HG02798 (cell line): ENCODE data around the gene SART3.
"Not testable (repeated sequence)": the region's sequence is repeated elsewhere in the genome, so short reads cannot be mapped to it uniquely, and the experiment has no call there.

ENCODE experiments used
- ATAC-seq: cut with Tn5 transposase; IDR thresholded peaks from one replicate; pipeline ENCODE4 v1.9.1; 2021; ENCODE audit warnings: mild to moderate bottlenecking; ENCODE audit not compliant: unreplicated experiment, poor library complexity

SART3 gene

DNA sequence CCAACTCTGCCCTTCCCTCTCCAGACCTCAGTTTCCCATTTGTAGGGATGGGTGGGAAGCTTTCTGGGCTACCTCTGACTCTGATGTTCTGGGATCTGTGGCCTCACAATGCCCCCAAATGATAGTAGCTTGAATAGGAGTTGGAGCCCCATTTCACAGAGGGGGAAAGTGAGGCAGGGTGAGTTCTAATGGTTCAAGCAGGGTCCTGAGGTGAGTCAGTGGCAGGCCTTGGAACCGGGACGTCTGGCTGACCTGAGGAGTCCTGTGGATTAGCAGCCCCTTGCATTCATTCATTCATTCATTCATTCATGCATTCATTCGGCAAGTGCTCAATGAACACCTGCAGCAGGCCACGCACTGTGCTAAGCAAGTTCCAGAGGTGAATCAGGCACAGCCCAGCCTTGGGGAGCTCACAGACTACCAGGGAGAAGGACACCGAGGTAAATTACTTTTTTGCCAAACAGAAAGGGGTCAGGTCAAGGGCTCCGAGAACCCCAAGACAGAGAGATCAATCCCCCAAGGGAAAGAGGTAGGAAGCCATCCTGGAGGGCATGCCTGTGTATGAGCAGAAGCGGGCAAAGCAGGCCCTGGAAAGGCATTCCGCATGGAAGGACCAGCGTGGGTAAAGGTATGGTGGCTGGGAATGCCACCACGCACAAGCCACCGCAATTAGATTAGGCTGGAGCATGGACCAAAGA, 37.7 kb upstream of the SART3 start:
- ATAC-seq, result no peak

DNA sequence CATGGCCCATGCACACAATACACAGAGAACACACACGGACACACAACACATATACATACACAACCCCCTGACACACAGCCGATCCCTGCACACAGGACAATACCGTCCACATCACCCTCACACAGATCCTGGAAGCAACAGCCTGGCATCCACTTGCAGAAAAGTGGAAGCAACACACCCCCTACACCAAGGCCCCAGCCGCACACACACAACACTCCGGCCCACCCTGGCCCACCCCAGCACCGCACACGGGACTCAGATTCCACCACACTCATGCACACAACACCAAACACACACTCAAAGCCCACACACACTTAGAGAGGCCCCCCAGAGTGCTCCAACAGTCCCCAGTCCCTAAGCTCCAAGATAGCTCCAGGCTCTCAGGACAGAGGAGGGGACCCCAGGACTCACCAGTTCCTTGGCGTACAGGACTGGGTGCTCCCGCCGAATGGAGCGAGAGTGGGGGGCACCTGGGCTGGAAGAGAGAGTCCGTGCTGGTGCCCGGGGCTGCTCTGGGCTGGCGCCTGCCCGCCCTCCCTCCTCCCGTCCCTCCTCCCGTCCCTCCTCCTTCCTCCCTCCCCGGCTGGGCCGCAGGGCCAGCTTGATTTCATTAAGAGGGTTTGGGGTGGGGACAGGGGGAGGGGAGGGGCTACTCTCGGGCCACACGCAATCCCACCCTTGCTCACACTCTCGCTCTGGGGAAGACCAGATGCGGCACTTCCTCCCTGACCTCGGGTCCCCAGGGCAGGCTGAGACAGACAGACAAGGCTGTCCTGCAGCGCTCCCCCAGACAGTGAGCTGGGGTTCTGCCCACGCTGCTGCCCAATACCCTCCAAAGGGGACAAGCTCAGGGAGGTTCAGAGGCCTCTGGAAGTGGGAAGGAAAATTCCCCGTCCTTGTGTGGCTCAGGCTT, 36.8 kb upstream of the SART3 start, which contains the start of gene TMEM119:
Gene TMEM119 (minus strand): TSS at position 526 of the 913 bp plus-strand sequence. CDS start 5,701 bp downstream, outside the sequence.
- no peak for ATAC-seq

DNA sequence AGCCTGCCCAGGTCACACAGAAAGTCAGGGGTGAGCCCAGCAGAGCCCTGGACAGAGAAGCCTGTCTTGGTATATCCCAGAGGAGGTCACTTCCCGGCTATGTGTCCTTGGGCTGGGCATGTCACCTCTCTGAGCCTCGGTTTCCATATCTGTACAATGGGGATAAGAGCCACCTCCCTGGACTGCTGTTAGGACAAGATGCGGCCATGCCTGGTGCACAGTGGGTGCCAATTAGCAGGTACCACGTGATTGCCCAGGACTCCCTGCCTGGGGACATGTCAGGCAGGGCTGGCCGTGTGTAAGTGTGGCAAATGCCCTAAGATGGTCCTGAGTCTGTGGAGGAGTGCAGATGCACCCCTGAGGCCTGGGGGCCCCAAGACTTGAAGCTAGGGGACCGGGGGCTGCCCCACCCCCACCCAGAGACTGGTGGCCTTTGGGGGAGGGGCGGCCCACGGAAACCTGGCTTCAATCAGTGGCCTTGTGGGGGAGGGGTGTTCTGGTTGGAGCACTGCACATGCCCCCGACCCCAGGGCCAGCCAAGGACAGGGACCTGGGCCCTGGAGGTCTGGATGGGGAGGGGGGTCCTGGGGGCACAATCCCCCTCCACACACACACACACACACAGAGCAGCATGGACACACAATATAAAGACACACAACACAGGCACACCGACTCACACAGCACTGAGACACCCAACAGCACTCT, 36.0 kb upstream of the SART3 start:
- ATAC-seq, result no peak

- no peak for ATAC-seq
These were observed 35.0 kb upstream of the SART3 start for GRCh38 chr12:108595711-108596647.

- no peak for ATAC-seq
These were observed 34.2 kb upstream of the SART3 start for GRCh38 chr12:108594960-108595710.

- no peak for ATAC-seq
These were observed 33.4 kb upstream of the SART3 start for GRCh38 chr12:108594323-108594903.

DNA sequence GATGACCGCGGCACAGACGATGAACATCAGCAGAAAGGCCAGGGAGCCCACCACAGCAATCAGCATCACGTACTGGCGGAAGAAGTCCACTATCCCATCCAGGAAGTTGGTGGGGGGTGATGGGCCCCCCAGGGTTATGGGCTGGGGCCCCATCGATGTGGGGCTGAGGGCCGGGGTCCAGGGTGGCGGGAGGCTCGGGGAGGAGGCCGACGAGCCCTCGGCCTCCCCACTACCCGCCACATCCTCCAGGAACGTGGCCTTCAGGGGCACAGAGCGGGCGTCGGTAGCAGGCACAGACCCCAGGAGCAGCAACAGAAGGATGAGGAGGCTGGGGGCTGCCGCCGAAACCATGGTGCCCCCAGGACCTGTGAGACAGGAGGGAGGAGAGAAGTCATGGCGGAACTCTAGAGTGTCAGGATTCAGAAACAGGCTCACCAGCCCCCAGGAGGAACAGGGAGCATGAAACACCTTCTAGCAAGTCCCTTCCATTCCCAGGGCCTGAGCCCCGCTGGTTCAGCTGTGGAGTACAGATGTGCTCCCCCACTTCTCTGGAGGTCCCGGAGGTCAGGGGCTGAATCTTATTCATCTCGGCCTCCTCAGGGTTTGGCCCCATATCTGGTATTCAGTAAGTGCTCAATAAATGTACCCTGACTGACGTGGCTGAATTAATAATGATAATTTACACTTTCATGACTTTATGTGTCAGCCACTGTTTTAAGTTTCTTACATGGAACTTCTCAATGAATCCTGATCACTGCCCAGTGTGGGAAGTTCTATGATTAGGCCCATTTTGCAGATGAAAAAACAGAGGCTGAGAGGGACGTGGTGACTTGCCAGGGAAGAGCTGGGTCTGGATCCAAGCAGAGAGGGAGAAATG, 31.3 kb upstream of the SART3 start:
- no peak for ATAC-seq

DNA sequence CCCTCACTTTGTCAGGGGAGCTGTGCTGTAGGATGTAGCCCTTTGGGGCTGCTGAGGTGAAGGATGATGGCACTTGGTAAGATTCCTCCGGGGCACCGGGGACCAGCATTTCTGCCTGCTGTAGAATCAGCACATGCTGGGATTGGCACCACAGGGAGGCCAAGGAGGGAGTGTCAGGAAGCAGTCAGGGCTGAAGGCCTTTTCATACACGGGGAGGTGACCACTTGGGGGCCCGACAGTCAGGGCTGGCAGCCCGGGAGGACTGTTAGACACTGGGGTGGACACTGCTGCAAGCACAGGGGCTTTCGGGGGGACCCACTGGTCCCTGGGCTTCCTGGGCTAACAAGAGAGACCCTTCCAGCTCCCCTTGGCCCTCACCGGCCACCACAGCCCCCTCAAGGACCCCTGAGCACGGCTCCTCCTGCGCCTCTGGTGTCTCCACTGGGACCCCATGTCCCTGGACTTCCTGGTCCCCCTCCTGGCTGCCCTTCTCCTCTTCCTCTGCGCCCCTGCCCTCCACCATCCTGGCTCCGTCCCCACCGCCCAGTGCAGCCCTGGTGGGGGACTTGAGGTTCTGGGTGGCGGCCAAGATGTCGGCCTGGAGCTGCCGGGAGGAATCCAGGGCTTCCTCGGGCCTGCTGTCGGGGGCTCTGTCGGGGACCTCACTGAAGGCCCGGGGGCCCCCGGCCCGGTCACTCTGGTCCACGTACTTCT, 30.5 kb upstream of the SART3 start:
- no peak for ATAC-seq

DNA sequence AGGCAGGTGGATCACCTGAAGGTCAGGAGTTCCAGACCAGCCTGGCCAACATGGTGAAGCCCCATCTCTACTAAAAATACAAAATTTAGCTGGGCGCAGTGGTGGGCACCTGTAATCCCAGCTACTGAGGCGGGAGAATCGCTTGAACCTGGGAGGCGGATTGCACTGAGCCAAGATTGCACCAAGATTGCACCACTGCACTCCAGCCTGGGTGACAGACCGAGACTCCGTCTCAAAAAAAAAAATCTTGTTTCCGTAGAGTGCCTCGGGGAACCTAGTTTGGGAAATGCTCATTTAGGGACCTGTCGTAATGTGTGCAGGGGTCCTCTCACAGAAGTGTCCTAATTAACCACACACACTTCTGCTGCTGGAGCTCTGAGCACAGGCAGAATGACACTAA, 29.5 kb upstream of the SART3 start:
- ATAC-seq, result not testable (repeated sequence)

GRCh38 chr12:108589840-108590229, 28.9 kb upstream of the SART3 start:
- no peak for ATAC-seq

DNA sequence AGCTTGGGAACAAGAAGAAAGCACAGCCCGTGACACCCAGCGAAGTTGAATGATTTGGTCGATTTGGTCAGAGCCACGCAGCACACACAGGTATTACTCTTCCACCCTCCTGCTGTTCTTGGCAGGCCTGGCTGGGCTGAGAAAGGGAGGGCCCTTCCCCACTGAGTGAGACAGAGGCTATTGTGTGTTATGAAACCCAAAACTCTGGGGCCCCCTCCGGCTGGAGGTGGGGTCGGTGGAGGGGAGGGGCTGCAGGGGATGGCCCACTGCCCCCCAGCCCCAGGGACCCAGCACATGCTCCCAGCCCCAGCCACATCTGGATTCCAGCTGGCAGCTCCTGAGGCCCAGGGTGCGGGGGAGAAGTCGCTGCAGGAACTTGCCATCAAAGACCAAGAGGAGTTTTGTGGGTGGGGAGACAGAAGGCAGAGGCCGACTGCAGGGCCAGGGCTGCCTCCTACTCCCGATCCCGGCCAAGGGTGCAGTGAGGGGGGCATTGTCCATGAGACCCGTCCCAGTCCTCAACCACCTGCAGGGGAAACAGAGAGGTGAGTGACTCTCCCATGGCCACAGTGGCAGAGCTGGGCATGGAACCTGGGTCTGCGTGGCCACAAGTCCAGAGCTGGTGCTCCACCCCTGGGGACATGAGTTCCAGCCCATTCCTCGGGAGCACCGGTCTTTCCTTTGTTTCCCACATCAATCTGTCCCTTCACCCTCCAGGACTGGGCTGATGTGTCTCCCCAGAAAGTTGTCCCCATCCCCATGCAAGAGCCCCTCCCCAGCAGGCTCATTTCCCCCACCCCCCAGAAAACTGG, 28.3 kb upstream of the SART3 start:
- ATAC-seq, result no peak

GRCh38 chr12:108587826-108588225, 26.9 kb upstream of the SART3 start:
- ATAC-seq, result no peak

GRCh38 chr12:108586306-108586705, 25.3 kb upstream of the SART3 start:
- ATAC-seq, result no peak

DNA sequence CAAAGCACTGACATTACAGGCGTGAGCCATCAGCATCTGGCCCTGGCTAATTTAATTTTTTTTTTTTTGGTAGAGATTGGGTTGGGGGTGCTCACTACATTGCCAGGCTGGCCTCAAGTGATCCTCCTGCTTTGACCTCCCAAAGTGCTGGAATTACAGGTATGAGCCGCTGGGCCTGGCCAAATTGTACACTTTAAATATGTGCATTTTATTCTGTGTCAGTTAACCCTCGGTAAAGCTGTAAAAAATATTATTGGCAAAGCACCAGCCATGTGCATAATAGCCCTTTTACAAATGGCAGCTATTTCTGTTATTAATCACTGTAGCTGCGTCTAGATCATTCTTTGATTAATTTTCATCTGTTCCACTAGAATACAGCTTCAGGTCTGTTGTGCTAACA, 24.9 kb upstream of the SART3 start:
- ATAC-seq, result no peak

GRCh38 chr12:108584456-108585065, 23.6 kb upstream of the SART3 start:
- ATAC-seq, result no peak

GRCh38 chr12:108583991-108584390, 23.0 kb upstream of the SART3 start:
- no peak for ATAC-seq
